ENCODE data around the gene SLC25A23.

DNA sequence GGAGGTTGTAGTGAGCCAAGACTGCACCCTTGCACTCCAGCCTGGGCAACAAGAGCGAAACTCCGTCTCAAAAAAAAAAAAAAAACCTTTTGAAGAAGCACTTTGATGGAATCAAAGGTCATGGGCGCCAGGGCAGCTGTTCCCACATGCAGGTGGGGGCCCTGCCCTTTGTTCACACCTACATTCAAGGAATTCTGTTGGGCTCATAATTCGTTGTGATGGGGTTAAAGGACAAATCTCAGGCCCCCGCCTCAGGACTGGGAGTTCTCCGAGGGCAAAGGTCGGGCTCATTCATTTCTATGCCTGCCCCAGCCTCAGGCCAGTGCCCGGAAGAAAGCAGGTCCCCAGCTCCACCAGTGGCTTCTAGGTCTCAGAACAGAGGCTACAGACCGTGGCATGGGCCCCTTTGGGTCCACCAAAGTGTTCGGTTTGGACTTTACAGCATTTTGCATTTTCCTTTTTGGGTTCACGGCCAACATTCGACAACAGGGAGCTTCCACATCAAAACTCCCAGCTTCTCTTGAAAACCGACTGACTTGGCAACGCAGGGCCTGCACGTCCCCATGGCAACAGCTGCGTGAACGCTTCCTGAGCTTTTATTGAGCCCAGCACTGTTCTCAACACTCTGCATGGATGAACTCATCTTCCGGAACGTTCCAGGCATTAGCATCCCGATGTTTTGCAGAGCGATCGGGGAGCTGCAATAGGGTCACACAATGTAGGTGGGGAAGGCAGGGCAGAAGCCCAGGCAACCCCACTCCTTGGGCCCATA lies 56.6 kb downstream of the SLC25A23 start:
- TF ChIP-seq, protein P1, sequence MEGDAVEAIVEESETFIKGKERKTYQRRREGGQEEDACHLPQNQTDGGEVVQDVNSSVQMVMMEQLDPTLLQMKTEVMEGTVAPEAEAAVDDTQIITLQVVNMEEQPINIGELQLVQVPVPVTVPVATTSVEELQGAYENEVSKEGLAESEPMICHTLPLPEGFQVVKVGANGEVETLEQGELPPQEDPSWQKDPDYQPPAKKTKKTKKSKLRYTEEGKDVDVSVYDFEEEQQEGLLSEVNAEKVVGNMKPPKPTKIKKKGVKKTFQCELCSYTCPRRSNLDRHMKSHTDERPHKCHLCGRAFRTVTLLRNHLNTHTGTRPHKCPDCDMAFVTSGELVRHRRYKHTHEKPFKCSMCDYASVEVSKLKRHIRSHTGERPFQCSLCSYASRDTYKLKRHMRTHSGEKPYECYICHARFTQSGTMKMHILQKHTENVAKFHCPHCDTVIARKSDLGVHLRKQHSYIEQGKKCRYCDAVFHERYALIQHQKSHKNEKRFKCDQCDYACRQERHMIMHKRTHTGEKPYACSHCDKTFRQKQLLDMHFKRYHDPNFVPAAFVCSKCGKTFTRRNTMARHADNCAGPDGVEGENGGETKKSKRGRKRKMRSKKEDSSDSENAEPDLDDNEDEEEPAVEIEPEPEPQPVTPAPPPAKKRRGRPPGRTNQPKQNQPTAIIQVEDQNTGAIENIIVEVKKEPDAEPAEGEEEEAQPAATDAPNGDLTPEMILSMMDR (conservative IDR thresholded peaks at IDR 0.05; ENCODE audit: low read depth in 2 of 2): no peak
- TF ChIP-seq POLR2AphosphoS5 (IDR thresholded peaks at IDR 0.05; ENCODE audit: low read depth): no peak
- TF ChIP-seq EZH2 (IDR thresholded peaks at IDR 0.05; ENCODE audit: low read depth, unreplicated experiment): no peak
- TF ChIP-seq EZH2phosphoT487 (IDR thresholded peaks at IDR 0.05; ENCODE audit: unreplicated experiment): no peak
- TF ChIP-seq, protein P2, sequence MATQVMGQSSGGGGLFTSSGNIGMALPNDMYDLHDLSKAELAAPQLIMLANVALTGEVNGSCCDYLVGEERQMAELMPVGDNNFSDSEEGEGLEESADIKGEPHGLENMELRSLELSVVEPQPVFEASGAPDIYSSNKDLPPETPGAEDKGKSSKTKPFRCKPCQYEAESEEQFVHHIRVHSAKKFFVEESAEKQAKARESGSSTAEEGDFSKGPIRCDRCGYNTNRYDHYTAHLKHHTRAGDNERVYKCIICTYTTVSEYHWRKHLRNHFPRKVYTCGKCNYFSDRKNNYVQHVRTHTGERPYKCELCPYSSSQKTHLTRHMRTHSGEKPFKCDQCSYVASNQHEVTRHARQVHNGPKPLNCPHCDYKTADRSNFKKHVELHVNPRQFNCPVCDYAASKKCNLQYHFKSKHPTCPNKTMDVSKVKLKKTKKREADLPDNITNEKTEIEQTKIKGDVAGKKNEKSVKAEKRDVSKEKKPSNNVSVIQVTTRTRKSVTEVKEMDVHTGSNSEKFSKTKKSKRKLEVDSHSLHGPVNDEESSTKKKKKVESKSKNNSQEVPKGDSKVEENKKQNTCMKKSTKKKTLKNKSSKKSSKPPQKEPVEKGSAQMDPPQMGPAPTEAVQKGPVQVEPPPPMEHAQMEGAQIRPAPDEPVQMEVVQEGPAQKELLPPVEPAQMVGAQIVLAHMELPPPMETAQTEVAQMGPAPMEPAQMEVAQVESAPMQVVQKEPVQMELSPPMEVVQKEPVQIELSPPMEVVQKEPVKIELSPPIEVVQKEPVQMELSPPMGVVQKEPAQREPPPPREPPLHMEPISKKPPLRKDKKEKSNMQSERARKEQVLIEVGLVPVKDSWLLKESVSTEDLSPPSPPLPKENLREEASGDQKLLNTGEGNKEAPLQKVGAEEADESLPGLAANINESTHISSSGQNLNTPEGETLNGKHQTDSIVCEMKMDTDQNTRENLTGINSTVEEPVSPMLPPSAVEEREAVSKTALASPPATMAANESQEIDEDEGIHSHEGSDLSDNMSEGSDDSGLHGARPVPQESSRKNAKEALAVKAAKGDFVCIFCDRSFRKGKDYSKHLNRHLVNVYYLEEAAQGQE (IDR thresholded peaks at IDR 0.05; ENCODE audit: unreplicated experiment): no peak
- no peak for TF ChIP-seq ZNF114 (CRISPR knock-in tag; IDR thresholded peaks at IDR 0.05)
